Ramos (cell line): Measurements from ENCODE around the gene SLC26A4.

Experiments
- in situ Hi-C: fragments of 300-500 bp; cut with MboI; formaldehyde crosslinking; loops from one replicate; pipeline ENCODE4 v1.14.3; 2022; ENCODE audit warnings: low sequenced_read_pairs; ENCODE audit not compliant: unreplicated experiment

SLC26A4 gene

DNA sequence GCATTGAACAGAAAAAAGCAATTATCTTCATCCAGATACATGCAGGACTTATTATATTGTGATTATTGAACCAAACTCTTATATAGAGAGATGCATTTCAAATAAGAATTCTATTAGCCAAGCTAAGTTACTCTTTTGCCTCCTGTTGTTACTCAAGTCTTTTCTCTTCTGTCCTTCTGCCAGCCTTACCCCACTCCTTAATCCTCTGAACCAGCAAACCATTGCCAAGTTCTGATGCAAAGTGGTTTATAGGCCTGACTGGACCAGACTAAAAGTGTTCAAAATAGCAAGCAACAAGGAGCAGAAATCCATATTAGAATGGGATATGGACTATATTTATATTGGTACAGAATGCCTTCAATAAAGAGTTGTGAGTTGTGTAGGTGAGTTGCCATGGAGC is 2.2 kb upstream of the SLC26A4 start:
- in situ Hi-C loops, result no loop called here

DNA sequence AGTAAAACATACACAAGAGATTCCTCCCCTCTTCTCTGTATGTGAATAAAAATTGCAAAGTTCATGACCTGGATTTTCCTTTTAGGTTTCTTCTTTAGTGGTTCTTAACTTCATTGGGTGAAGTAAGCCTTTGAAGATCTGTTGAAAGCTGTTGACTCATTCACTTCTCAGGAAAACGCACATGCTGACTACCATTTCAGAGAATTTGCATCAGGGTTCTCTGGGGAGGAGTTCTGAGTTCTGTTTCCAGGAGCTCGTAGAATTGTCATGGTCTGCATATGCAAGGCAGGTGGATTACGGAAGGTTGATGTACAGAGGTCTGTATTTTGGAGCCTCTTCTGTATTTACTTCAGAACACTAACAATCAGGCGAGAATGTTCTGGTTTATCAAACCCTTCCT is 962 bp upstream of the SLC26A4 start:
- in situ Hi-C loops, result no loop called here

GRCh38 chr7:107661081-107661864 is 645 bp downstream of the SLC26A4 start:
- in situ Hi-C loops, result no loop called here

DNA sequence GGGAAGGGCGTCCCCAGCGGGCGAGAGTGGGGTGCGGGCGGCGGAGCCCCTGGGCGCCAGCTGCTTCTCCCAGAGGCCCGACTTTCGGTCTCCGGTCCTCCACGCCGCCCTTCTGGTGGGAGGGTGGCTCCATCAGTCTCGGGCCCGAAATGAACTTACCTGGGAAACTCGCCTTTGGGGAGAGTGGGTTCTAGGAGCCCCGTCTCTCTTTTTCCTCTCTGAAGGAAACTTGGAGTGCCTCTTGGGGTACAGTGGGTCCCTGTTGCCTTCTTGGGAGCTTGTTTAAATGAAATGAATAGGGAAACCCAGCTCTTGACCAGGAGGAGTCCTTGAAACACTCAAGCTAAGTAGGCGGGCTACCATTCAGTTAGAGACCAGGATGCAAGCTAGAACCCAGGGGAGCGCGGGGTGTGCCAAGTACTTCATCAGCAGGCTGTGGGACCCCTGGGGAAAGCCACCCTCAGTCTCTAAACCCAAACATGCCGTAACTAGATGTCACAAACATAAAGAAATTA is 1.3 kb downstream of the SLC26A4 start:
- in situ Hi-C loops, result no loop called here

DNA sequence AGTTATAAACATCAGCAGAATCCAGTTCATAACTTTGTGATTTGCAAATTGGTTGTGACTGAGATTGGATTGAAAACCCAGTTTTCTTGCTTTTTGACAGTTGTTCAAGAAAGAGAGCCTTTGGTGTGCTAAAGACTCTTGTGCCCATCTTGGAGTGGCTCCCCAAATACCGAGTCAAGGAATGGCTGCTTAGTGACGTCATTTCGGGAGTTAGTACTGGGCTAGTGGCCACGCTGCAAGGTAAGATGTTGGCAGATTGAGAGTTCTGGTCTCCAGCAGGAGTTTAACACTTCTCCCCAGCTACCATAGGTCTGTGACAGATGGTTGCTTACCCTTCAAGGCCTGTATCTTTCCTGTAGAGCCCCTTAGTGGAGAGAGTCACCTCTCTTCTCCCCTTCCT is 2.6 kb downstream of the SLC26A4 start:
- in situ Hi-C loops, result no loop called here

- in situ Hi-C loops, result no loop called here
Measured at GRCh38 chr7:107666790-107667189, 6.2 kb downstream of the SLC26A4 start.

DNA sequence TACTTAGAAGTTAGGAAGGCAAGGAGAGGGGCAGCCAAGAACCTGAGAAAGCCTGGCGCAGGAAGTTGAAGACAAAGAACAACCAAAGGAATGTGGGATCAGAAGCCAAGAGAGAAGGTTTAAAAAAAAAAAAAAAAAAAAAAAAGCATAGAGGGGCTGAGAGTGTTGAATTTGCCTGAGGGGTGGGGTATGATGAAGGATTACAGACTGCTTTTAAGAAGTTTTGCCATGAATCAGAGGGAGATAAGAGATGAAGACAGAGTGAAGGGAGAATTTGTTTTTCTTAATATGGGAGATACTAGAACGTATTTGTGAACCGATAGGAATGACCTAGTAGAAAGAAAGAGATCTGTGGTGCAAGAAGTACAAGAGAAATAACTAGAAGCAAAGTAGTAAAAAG is 6.7 kb downstream of the SLC26A4 start:
- in situ Hi-C loops, result no loop called here

DNA sequence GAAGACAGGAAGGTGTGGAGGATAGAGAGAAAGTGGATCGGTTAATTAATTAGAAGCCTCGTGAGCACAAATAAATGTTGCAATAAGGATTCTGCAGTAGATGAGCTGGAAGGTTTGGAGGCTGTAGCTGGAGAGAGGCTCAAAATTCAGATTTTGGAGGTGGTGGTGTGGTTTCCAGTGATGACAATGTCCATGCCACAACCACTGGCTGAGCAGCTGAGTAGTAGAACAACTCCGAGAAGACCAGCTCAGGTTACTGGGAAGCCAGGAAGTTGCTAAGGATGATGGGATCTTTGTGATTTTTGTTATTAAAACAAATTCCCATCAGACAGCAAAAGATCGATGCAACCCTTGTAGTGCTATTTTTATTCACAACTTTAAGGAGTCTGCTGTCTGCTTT is 7.7 kb downstream of the SLC26A4 start:
- in situ Hi-C loops, result no loop called here

DNA sequence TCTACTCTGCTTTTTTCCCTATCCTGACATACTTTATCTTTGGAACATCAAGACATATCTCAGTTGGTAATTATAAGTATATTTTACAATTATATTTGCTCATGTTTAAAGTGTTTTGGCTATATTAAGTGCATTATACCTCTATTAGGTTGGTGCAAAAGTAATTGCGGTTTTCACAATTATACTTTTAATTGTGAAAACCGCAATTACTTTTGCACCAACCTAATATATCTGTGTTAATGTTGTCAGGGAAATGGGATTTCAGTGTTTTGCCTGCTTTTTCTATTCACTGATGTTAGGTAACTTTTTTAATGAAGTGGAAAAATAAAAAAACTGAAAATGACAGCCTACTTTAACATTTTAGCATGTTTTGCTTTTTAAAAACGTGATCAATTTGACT is 11.6 kb downstream of the SLC26A4 start:
- in situ Hi-C loops, result no loop called here

- in situ Hi-C loops, result no loop called here
Measured at GRCh38 chr7:107676249-107676648, 15.6 kb downstream of the SLC26A4 start.

GRCh38 chr7:107678110-107678753 is 17.6 kb downstream of the SLC26A4 start:
- in situ Hi-C loops, result no loop called here

GRCh38 chr7:107680478-107680877 is 19.9 kb downstream of the SLC26A4 start:
- in situ Hi-C loops, result no loop called here

GRCh38 chr7:107682886-107683285 is 22.3 kb downstream of the SLC26A4 start:
- in situ Hi-C loops, result no loop called here

GRCh38 chr7:107684287-107684686 is 23.7 kb downstream of the SLC26A4 start:
- in situ Hi-C loops, result no loop called here

GRCh38 chr7:107684947-107685463 is 24.4 kb downstream of the SLC26A4 start:
- in situ Hi-C loops, result no loop called here

GRCh38 chr7:107686816-107687387 is 26.3 kb downstream of the SLC26A4 start:
- in situ Hi-C loops, result no loop called here

GRCh38 chr7:107687656-107688055 is 27.0 kb downstream of the SLC26A4 start:
- in situ Hi-C loops, result no loop called here

GRCh38 chr7:107689553-107689952 is 28.9 kb downstream of the SLC26A4 start:
- in situ Hi-C loops, result no loop called here

DNA sequence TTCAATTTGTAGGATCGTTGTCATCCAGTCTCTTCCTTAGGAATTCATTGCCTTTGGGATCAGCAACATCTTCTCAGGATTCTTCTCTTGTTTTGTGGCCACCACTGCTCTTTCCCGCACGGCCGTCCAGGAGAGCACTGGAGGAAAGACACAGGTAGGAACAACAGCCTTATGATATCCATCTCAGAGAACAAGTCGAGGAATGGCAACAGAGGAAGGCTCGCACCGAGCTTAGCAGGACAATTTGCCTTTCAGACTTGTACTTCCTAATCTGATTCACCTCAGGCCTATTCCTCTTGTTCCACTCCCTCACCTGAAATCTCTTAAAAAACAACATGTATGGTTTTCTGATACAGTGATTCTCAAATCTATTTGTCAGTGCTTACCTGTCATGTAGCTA is 29.5 kb downstream of the SLC26A4 start:
- in situ Hi-C loops, result no loop called here

DNA sequence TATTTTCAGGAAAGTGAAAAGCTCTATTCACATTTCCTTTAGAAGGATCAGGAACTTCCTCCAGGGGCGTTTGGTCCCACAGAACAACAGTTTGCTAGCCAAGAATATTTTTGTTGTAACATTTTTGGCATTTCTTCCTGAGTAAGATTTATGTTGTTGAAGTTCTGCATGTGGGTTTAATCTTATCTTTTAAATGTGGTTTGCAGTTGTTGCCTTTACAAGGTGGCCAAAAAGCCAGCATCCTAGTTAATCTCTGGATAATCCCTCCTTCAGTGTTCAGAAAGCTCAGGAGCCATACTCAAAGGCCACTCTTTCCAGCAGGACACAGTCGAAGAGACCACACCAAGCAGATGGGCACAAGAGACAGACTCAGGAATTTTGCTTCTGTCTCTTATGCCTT is 30.0 kb downstream of the SLC26A4 start:
- in situ Hi-C loops, result no loop called here

- in situ Hi-C loops, result no loop called here
Measured at GRCh38 chr7:107691716-107692115, 31.1 kb downstream of the SLC26A4 start.
